ENCODE measurements around the gene ALPK1.
"Not testable (repeated sequence)": the region's sequence is repeated elsewhere in the genome, so short reads cannot be mapped to it uniquely, and the experiment has no call there.

ALPK1 gene

GRCh38 chr4:112284662-112285411 is 12.3 kb upstream of the ALPK1 start:
- DNase-seq, result no peak

- DNase-seq, result no peak
Measured at GRCh38 chr4:112287258-112287989, 9.7 kb upstream of the ALPK1 start.

- DNase-seq, result no peak
Measured at GRCh38 chr4:112288455-112288854, 8.7 kb upstream of the ALPK1 start.

GRCh38 chr4:112289407-112290253 is 7.5 kb upstream of the ALPK1 start:
- DNase-seq, result no peak

- no peak for DNase-seq
Measured at GRCh38 chr4:112290341-112290740, 6.8 kb upstream of the ALPK1 start.

GRCh38 chr4:112299721-112300120 is 2.6 kb downstream of the ALPK1 start:
- no peak for DNase-seq

- no peak for DNase-seq
Measured at GRCh38 chr4:112302320-112303274, 5.4 kb downstream of the ALPK1 start.

GRCh38 chr4:112305477-112305876 is 8.3 kb downstream of the ALPK1 start:
- not testable (repeated sequence) for DNase-seq

- peak; percentile 66 for DNase-seq
Measured at GRCh38 chr4:112309263-112309791, 12.2 kb downstream of the ALPK1 start.

GRCh38 chr4:112311516-112311915 is 14.3 kb downstream of the ALPK1 start:
- DNase-seq, result no peak

GRCh38 chr4:112312610-112313239 is 15.6 kb downstream of the ALPK1 start:
- DNase-seq, result no peak

GRCh38 chr4:112315446-112315845 is 18.3 kb downstream of the ALPK1 start:
- DNase-seq, result no peak

- no peak for DNase-seq
Measured at GRCh38 chr4:112316360-112316759, 19.2 kb downstream of the ALPK1 start.

- DNase-seq, result no peak
Measured at GRCh38 chr4:112318239-112319142, 21.3 kb downstream of the ALPK1 start.

- DNase-seq, result peak; percentile 30
Measured at GRCh38 chr4:112321776-112322684, 24.9 kb downstream of the ALPK1 start.

GRCh38 chr4:112322866-112323265 is 25.7 kb downstream of the ALPK1 start:
- no peak for DNase-seq

GRCh38 chr4:112325530-112325929 is 28.4 kb downstream of the ALPK1 start:
- DNase-seq, result peak; percentile 5

GRCh38 chr4:112327965-112328733 is 31.0 kb downstream of the ALPK1 start:
- peak; percentile 75 for DNase-seq
